WI38 (cell line): Measurements from ENCODE around the gene STOML2.
A peak's percentile ranks its signal among the peaks of the same experiment; 100 is the strongest.

Experiments used
- H3K4me3 ChIP-seq: 2 replicates; pipeline ENCODE4 v1.5.1; 2011; ENCODE audit warnings: low read depth, mild to moderate bottlenecking, control low read depth, low read length
- CTCF ChIP-seq: IDR thresholded peaks from 2 replicates; pipeline ENCODE4 v1.5.1; 2012; ENCODE audit warnings: low read depth, mild to moderate bottlenecking, control low read depth, low read length

The STOML2 gene

GRCh38 chr9:35056571-35057270 is 46.2 kb downstream of the STOML2 start:
- TF ChIP-seq CTCF: no peak
- H3K4me3 ChIP-seq: no peak overlapping the region

GRCh38 chr9:35054871-35055644 is 47.9 kb downstream of the STOML2 start:
- H3K4me3 ChIP-seq: no peak overlapping the region
- no peak for TF ChIP-seq CTCF

- H3K4me3 ChIP-seq: no peak overlapping the region
- no peak for TF ChIP-seq CTCF
Measured at GRCh38 chr9:35054185-35054835, 48.6 kb downstream of the STOML2 start.

- TF ChIP-seq CTCF: peak; percentile 48
- no peak overlapping the region for H3K4me3 ChIP-seq
Measured at GRCh38 chr9:35051069-35051967, 51.6 kb downstream of the STOML2 start.
